ENCODE results near the gene ARRDC3.

The ARRDC3 gene

DNA sequence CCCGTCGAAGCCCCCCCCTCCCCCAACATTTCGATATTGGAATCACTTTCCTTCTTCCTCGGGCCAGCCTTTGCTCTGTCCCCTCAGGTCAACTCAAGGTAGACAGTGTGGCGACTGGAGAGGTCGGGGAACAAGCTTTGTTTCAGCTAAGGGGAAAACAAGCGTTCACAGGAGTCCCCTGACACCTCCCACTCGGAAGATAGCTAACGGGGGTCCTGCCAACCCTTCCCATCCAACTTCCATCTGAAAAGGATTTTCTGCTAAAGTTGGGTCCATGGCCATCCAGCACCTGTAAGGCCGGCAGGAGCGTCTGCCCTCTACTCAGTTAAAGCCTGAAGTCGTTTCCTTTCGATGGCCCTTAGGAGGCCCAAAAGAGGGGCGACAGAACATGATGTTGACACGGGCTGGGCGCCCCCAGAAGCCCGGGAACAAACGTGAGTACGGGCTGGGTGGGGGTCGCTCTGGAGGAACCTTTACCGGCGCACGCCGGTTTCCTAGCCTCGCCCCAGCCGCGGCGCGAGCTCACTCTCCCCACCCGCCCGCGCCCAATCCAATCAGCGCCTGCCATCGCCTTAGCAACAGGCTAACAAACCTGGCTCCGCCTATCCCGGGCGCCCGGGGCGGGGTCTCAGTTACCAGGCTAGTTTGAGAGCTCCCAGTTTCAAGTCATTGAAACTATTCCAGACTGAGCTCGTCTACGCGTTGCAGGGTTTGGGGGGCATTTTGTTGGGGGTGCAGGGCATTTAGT, 2.5 kb downstream of the ARRDC3 start:
- DNase-seq (ENCODE audit: low read depth) = peak; percentile 97
- peak overlapping the region; percentile 83 for H3K4me3 ChIP-seq (ENCODE audit: low read depth, low read length)
- TF ChIP-seq, protein P1, sequence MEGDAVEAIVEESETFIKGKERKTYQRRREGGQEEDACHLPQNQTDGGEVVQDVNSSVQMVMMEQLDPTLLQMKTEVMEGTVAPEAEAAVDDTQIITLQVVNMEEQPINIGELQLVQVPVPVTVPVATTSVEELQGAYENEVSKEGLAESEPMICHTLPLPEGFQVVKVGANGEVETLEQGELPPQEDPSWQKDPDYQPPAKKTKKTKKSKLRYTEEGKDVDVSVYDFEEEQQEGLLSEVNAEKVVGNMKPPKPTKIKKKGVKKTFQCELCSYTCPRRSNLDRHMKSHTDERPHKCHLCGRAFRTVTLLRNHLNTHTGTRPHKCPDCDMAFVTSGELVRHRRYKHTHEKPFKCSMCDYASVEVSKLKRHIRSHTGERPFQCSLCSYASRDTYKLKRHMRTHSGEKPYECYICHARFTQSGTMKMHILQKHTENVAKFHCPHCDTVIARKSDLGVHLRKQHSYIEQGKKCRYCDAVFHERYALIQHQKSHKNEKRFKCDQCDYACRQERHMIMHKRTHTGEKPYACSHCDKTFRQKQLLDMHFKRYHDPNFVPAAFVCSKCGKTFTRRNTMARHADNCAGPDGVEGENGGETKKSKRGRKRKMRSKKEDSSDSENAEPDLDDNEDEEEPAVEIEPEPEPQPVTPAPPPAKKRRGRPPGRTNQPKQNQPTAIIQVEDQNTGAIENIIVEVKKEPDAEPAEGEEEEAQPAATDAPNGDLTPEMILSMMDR (IDR thresholded peaks at IDR 0.05; ENCODE audit: insufficient read depth, low read depth, low read length, missing control alignments) = no peak

DNA sequence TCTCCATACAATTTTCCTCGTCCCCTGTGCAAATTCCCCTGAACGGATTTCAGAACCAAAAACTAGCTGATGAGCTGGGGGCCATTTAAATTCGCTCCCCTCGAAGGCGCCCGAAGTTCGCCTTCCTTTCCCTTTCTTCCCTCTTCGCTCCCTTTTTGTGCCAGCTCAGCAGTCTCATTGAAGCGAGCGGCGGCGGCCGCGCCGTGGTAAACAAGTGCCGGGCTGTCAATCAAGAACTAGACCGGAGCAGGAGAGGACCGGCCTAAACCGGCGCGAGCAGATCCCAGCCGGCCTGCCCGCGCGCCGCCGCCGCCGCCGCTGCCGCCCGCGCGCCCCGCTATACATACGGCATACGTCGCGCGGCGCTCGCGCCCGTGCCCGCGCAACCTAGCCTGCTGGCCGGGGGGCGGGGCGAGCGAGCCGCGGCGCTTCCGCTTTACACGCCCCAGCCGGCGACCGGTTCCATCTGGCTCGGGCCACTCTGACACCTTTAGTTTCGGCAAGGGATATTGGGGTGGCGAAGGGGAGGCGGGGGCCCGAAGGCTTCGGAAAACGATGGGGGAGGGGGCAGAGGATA, 3.1 kb downstream of the ARRDC3 start:
- peak overlapping the region; percentile 97 for H3K4me3 ChIP-seq (ENCODE audit: low read depth, low read length)
- peak; percentile 98 for DNase-seq (ENCODE audit: low read depth)
- TF ChIP-seq, protein P1 (IDR thresholded peaks at IDR 0.05; ENCODE audit: insufficient read depth, low read depth, low read length, missing control alignments) = no peak

DNA sequence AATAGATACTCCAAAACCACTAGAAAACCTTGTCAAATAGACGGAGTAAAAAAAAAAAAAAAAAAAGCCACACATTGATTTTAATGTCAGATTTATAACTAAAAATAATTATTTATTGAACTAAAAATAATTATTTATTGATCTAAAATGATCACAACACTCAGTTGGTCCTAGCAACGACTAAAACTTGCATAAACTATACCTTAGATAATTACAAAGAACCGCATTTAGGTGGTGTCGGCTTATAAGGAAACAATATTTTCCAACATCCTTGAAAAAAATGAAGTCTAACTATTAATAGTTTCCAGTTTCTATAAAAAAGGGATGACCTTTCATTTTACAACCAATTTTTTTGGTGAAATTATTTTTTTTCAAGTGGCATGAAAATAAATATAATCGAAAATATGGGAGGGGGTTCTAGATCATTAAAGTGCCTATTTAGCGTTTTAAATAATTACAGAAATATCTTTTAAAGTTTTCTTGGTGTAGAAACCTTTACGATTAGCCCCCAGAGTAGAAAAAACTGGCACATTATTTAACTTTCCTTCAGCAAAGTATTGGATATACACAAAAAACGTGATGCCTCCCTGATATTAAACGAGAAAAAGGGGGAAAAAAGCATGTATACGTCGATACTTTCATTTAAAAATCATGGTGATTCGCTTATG, 3.7 kb downstream of the ARRDC3 start:
- DNase-seq (ENCODE audit: low read depth) = no peak
- peak overlapping the region; percentile 97 for H3K4me3 ChIP-seq (ENCODE audit: low read depth, low read length)
- TF ChIP-seq, protein P1 (IDR thresholded peaks at IDR 0.05; ENCODE audit: insufficient read depth, low read depth, low read length, missing control alignments) = no peak

DNA sequence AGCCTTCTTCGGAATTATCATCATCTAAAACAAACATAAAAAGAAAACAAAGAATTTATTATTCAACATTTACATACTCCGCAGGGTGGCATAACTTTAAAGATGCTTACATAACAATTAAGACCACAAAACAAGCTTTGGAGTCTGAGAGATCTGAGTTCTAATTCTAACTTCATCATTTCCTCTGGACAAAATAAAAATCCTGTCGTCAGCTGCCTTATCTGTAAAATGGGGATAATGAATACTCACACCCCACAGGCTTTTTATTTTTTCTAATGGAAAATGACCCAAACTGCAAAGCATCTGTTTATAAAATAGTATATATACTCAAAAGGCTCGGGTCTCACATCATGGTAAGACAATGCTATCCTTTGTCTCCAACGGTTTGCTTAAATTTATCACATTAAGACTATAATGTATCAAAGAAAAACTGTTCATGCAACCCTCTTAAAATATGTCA, 4.3 kb downstream of the ARRDC3 start:
- no peak for DNase-seq (ENCODE audit: low read depth)
- H3K4me3 ChIP-seq (ENCODE audit: low read depth, low read length) = peak overlapping the region; percentile 97
- TF ChIP-seq, protein P1 (IDR thresholded peaks at IDR 0.05; ENCODE audit: insufficient read depth, low read depth, low read length, missing control alignments) = no peak

DNA sequence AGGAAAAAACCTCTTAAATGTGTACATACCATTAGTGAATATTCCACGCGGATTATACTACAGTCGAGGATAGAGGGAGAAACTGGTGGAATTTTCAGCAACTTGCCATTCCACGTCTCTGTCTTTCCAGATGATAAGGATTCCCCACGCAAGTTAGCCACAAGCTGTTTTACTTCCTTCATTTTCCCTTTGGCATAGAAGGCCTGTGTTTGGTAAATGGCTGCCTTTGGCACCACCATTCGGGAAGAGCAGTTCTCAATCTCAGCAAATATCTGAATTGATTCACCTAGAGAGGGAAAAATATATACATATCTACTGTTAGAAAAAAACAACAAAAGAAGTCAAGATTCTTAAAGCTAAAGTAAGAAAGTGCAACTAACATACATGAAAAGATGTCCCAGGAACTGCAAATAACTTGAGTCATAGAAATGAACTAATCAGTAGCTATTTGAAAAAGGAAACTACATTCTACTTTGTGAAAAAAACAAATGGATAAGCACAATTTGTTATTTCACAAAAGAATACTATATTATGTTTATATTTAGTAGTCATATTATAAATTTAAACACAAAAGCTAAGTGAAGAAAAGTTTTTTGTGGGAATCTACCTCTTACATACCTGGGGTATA, 8.1 kb downstream of the ARRDC3 start:
- no peak for DNase-seq (ENCODE audit: low read depth)
- TF ChIP-seq, protein P1 (IDR thresholded peaks at IDR 0.05; ENCODE audit: insufficient read depth, low read depth, low read length, missing control alignments) = no peak
- H3K4me3 ChIP-seq (ENCODE audit: low read depth, low read length) = no peak overlapping the region

DNA sequence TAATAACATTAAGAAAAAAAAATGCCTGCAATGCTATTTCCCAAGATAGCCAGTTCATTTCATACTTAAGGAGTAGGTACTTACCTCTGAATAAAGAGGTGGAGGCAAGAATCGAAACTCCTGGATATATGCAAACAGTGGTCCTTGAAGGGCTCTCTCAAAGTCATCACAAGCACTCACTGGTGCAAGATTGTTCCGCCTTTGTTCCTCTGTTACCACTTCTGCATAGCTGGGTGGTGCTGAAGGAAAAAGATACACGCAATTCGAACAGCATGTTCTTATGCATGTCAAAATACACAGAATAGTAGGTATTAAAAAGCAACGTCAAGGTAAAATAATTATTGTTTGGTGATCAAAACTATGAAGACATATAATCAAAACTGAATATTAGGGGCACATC, 9.5 kb downstream of the ARRDC3 start:
- TF ChIP-seq, protein P1 (IDR thresholded peaks at IDR 0.05; ENCODE audit: insufficient read depth, low read depth, low read length, missing control alignments) = no peak
- H3K4me3 ChIP-seq (ENCODE audit: low read depth, low read length) = no peak overlapping the region
- no peak for DNase-seq (ENCODE audit: low read depth)
